GM19035 (cell line): ENCODE data around the gene CAND2.

ENCODE experiments used
- ATAC-seq: cut with Tn5 transposase; IDR thresholded peaks from one replicate; pipeline ENCODE4 v1.9.1; 2021; ENCODE audit not compliant: unreplicated experiment

Gene CAND2

DNA sequence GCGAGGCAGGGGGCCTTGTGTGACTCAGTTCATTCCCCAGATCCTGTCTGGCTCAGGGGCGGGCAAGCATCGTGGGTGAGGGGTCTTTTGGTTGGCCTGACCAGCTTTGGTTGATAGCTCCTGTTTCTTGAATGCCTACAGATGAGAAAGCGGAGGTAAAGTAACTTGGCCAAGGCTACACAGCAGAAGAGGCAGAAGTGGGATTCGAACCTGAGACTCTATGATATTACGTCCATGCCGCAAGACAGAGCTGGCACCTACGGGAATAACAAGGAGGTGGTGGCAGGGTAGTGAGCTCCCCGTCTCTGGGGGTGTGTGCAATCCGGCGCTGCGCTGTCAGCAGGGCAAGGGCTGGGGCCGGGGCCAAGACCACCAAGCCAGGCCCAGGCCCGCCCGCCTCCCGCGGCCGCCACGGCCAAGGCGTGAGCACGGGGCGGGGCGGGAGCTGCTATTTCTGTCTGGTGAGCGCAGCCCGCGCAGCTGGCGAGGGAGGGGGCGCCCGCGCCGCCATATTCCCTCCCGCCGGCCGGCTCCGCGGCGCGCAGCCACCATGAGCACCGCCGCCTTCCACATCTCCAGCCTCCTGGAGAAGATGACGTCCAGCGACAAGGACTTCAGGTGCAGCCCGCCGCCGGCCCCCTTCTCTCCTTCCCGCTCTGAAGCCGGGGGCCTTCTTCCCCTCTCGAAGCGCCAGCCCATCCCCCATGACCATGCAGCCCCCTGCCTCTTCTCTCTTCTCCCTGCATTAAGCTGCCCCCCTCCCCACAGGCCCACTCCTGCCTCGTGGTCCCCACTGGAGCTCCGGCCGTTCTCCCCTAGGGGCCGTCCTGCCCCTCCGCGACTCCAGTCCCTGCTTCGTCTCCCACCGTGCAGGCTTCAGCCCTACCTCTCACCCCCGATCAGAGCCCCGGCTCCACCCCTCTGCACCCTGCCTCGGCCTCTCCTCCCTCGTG lies at the start of gene CAND2:
Gene CAND2, plus strand, starts transcription at position 510 of the 953 bp plus-strand sequence. Its CDS starts 41 bp downstream, at position 551.
- no peak for ATAC-seq

DNA sequence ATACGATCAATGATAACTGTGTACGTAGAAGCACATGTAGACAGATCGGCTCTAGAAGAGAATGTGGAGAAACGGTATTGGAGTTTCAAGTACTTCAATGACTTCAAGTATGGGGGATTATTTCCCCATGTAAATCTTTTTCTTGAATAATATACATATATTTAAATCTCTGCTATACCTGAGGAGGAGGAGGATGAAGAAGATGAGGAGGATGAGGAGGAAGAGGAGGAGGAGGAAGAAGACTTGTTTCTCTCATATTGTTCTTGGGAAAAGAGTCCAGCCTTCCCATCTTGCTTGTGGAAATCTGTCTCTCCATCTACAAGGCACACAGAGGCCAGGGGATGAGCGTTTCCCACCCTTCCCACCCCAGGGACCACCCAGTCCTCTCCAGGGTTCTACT lies 48.0 kb upstream of the CAND2 start:
- ATAC-seq, result no peak

DNA sequence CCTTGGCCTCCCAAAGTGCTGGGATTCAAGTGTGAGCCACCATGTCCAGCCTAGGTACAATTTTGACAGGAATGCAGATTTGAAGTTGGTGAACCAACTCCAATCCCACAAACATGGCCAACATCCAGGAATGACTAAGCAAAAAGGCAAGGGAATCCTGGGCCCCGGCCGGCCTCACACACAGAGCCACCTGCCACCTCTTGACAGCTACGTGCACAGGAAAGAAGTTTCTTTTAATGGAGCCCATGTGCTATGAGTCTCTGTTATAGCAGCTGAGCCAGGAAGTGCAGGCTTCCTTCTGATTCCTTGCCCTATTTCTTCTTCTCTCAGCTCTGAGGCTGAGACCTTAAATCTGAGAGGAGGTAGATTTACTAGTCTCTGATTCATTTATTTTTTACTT lies 46.3 kb upstream of the CAND2 start:
- peak; percentile 29 for ATAC-seq

DNA sequence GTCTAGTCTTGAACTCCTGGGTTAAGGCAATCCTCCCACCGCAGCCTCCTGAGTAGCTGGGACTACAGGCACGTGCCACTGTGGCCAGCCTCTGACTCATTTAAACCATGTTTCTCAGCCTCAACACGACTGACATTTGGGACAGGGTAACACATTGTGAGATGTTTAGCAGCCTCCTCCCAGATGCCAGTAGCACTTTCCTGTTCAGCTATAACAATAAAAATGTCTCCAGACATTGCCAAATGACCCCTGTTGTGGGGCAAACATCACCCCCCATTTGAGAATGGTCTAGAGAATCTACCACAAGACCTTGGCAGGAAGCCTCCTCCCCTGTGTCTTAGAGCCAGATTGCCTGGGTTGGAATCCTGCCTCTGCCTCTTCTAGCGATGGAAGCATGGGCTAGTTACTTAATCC lies 45.8 kb upstream of the CAND2 start:
- peak; percentile 49 for ATAC-seq

DNA sequence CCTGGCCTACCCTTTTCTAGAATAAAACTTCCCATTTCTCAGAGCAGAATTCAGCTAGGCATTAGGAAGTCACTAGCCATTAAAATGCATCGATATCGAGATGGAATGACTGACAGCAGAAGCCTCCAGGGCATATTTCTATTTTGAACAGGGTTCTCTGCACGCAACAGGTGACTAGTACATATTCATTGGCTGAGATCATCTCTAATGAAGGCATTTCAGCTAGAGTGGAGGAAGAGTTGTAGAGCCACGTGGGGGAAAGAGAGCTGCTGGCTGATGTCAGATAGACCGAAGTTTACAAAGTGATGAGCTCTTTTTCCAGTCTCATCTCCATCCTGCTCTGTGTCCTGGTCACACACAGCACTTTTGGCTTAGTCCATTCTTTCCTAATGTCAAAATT lies 44.9 kb upstream of the CAND2 start:
- no peak for ATAC-seq

DNA sequence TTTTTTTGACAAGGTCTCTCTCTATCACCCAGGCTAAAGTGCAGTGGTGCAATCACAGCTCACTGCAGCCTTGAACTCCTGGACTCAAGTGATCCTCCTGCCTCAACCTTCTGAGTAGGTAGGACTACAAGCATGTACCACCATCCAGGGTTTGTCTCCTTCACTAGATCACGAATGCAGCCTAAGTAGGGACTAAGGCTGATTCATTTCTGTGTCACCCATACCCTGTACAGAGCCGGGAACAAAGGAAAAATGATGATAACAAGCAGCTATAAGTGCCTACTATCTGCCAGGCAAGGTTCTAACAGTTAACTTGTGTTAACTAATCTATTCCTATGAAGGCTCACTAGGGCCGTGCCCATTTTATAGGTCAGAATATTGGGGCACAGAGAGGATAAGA lies 44.4 kb upstream of the CAND2 start:
- ATAC-seq, result no peak

DNA sequence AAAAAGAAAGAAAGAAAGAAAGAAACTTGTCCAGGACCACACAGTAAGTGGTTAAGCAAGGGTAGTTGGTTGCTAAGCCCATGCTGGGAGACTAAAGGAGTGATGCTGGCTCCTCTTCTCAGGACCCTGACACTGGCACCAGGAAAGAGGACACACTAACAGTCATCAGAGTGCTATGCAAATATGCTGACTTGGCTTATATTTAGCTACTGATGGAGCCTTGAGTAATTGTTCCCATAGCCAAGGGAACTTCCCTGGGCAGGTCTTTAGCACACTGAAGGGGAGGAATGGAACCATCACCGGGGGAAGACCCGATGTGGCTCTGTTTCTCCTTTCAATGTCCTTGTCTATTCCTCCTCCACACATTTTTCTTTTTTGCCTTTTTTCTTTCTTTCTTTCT lies 43.7 kb upstream of the CAND2 start:
- ATAC-seq, result no peak

DNA sequence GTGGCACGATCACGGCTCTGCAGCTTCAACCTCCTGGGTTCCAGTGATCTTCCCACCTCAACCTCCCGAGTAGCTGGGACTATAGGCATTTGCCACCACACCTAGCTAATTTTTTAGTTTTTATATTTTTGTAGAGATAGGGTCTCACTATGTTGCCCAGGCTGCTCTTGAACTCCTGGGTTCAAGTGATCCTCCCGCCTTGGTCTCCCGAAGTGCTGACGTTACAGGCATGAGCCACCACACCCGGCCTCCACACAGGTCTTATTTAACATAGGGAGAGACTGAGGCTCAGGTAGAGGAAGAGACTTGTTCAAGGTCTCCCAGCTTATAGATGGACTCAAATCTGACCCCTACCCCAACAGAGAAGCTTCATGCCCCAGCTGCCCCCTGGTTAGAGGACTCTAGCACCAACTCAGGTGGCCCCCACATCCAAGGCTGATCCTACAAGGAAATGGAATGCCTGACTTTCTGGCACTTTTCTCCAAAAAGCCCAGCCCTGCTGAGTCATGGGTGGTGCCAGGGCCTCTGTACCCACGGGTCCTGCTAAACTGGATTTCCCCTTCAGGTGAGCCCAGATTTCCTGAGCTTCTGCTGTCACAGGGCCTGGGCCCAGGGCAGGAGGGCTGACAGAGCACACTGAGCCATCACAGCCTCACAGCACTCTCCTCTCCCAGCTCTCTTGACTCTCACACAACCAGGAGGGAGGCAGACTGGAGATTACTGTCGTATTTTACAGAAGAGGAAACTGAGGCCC lies 43.0 kb upstream of the CAND2 start:
- ATAC-seq, result no peak

DNA sequence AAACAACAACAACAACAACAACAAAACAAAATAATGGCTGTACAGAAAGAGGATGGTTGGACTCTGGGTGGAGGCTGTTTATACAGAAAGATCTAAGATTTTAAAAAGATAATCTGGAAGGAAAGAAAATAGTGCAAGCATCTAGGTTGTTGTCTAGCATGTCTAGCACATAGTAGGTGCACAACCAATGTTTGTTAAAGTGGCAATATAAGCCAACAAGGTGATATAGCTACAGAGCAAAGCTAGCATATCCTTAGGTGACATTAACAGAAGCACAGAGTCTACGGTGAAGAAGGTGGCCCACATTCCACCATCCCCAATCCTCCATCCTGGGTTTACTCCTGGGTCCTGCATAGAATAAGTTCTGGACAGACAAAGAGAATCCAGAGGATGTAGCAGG lies 42.2 kb upstream of the CAND2 start:
- ATAC-seq, result no peak

DNA sequence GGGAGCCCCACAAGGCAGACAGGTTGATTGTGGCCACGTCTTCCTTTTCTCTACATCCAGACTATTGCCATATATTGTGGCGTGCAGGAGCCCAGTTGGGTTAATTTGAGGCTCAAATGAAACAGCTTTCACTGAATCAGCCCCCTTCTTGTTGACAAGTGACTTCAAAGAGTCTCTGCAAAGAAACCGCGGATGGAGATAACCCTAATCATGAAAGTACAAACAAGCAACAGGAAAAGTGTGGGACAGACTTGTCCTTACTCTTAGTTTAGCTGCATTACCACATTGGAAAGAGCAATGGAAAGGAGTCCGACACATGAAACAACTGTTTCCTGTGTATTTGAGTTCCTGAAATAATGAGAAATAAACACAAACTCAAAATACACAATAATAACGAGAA lies 40.7 kb upstream of the CAND2 start:
- ATAC-seq, result no peak

DNA sequence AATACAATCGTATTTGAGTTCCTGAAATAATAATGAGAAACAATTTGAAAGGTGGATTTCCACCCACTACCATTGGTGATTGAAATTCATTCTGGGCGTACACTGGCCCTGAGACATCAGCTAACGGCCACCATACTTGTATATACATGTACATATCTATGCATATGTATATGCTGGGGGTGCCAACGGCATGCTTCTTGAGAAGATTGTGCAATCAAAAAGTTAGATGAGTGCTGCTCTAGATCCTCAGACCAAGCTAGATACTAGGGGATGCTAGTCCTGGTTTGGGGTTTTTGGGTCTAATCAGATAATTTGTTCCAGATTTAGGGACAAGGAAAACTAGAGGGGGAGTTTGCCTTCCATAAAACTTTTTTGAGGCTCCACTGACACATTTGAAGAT lies 40.3 kb upstream of the CAND2 start:
- ATAC-seq, result no peak

DNA sequence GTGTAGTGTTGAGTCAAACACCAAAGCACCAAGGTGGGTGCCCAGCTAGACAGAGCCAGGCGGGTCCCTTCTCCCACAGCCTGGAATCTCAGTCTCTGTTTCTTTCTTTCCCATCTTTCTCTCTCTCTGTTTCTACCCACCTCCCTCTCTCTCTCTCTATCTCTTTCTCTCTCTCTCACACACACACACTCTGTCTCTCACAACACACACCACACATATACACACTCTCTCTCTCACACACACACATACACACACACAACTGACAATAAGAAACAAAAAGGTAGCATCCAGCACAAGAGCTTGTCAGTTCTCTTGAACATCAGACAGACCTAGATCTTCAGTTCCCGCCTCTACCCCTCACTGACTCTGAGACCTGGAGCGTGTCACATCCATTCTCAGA lies 39.8 kb upstream of the CAND2 start:
- no peak for ATAC-seq

DNA sequence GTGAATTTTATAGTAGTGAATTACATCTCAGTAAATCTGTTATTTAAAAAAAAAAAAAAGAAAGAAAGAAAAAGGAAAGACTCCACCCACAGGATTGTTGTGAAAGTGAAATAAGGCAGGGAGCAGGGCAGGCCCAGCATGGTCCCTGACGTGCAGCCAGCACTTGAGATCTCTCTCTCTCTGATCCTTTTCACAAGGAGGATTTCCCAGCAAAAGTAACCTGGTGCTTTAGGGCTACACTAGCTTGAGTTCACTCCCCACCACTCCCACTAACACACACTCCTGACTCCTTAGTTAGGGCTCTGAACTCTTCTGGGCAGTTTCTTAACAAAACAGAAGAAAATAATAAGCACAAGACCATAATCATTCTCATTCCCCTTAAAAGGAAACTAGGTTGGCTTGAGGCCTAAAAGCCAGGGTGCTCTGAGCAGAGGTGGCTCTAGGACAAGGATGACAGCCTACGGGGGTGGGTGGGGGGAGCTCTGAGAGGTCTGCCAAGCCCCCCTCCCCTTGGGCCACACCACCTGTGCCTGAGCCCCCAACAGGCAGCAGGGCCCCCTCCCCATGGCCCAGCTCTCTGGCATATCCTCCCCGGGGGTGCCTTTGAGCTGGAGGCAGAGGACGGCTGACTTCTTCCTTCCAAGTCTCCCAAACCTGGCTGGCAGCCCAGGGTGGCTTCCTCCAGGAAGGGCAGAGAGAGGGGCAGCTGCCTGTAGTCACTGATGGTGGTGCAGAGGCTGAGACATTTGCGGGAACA lies 38.3 kb upstream of the CAND2 start:
- no peak for ATAC-seq

DNA sequence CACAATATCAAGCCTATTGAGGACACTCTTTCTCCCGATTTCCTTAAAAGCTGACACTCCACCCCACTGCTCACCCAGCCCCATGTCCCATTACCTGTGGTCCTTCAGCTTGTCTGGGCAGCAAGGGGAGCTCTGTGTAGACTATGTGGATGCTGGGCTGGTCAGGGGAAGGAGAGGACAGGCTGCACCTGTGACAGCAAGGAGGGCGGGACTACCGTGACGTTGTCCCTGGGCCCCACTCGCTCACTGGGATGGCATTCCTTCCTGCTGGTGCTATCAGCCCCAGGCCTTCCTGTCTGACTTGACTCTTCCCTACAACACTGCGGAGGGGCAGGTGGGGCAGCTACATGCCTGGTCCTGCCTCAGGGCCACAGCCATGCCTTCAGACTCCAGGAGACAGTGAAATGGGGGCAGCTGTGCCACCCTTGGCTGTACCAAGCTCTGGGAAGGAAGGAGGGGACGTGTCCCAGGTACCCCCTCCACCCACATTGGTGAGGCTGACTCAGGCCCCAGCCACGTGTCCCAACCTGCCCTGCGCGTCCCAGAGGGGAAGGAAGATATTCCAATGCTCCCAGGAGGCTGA lies 37.3 kb upstream of the CAND2 start, which contains the start of gene TMEM40:
Gene TMEM40, minus strand, starts transcription at position 163 of the 583 bp plus-strand sequence. CDS start 9,427 bp downstream, outside the sequence.
- ATAC-seq, result no peak

DNA sequence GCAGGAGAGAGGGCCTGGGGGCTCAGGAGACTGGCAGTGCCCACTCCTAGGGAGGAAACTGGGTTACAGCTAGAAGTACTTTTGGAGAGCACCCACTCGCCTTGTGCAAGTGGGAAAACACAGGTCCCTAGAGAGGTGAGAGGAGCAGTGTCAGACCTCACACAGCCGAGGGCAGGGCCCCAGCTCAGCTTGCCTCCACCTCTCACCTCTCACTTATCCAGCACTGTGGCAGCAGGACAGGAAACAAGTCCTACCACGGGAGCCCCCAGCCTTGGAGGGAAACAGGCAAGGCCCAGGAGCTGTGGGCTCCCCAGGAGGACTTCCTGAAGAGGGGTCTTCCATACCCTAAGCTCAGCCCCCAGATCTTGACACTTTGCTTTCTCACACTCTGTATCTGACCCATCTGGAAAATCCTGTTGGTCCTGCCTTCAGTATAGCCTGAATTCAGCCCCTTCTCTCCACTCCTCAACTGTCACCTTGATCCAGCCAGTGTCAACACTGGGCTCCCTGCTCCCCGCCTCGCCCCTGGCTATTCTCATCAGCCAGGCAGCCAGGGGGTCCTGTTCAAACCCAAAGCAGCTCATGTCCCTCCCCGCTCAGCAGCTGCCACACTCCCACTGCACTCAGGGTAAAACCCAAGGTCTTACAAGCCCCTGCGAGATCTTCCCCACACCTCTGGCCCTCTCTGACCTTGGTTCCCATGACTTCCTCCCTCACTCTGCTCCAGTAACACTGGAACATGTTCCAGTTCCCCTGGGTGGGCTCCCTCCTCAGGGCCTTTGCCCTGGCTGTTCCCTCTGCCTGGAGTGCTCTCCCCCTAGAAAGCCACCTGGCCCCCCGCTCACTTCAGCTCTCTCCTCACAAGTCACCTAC lies 36.6 kb upstream of the CAND2 start:
- ATAC-seq, result no peak

DNA sequence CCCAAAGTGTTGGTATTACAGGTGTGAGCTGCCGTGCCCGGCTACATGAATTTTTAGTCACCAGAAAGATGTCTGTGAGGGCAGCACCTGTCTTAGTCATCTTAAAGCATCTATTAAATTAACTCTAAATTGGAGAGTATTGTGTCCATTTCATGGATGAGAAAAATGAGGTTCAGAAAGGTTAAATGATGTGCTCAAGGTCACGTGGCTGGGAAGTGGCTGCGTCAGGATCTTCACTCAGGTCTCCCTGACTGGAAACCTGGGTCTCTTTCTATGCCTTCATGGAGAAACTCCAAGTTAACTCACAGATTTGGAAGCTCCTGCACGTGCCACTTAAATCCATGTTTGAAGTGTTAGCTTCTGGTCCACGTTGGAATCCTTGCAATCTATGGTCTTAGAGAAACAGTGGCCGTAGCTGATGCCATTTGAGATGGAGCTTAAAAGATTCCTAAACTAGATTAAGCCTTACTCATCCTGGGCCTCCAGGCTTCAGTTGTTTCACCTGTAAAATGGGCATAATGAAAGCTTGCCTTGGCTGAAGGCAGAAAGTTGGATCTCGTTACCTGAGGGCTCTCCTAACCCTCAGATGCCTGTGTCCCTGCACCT lies 32.2 kb upstream of the CAND2 start:
- no peak for ATAC-seq

DNA sequence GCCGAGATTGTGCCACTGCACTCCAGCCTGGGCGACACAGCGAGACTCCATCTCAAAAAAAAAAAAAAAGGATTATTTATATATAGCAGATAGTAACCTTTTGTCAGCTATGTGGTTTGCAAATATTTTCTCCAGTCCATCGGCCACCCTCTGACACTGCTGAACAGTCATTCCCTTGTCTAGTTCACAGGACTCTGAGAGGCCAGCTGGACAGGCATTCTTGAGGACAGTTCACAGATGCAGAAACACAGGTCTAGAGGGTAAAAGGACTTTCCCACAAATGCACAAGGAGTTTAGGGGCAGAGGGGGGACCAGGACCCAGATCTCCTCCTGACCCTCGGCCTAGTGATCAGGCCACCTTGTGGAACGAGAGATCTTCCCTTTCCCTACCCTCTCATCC lies 29.9 kb upstream of the CAND2 start:
- no peak for ATAC-seq

DNA sequence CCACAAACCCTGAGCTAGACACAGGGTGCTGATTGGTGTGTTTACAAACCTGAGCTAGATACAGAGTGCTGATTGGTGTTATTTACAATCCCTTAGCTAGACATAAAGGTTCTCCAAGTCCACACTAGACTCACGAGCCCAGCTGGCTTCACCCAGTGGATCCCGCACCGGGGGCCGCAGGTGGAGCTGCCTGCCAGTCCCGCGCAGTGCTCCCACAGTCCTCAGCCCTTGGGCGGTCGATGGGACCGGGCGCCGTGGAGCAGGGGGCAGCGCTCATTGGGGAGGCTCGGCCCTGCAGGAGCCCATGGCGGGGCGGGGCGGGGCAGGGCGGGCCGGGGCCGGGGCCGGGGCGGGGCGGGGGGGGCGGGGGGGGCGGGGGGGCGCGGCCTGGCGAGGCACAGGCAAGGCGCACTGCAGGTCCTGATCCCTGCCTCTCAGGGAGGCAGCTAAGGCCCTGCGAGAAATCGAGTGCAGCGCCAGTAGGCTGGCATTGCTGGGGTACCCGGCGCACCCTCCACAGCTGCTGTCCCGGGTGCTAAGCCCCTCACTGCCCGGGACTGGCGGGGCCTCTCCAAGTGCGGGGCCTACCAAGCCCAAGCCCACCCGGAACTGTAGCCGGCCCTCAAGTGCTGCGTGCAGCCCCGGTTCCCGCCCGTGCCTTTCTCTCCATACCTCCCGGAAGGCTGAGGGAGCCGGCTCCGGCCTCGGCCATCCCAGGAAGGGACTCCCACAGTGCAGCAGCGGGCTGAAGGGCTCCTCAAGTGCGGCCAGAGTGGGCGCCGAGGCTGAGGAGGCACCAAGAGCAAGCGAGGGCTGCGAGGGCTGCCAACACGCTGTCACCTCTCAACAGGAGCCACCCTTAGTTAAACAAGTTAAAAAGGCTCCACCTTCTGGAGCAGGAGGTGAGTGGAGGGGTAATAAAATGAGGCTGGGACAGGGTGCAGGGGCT lies 27.6 kb upstream of the CAND2 start:
- no peak for ATAC-seq
